ENCODE results near the gene FCRLB. TPM values are rescaled to one million over a fixed set of nuclear protein-coding genes. Genes with fewer than 3 reads are reported as not detected.
"Not testable (repeated sequence)": the region's sequence is repeated elsewhere in the genome, so short reads cannot be mapped to it uniquely, and the experiment has no call there.

The FCRLB gene
- polyA plus RNA-seq, 1 experiment, result 0.48 TPM

DNA sequence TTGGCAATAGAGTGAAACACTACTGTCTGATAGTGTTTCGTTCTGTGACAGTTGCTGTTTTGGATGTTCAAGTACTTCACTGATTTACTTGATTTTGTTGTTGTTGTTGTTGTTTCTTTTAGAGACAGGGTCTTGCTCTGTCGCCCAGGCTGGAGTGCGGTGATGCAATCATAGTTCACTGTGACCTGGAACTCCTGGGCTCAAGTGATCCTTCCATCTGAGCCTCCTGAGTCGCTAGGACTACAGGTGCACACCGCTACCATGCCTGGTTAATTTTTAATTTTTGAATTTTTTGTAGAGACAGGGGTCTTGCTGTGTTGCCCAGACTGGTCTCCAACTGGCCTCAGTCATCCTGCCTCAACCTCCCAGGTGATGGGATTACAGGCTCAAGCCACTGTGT is 47.1 kb downstream of the FCRLB start:
- ChIA-PET CTCF (interaction anchor here (1.0 to 1.5 kb wide), 2 partner anchors 25 to 269 kb away, joined by 3 to 4 read pairs; no protein-coding TSS in a partner anchor), POLR2A (no interaction called here)

DNA sequence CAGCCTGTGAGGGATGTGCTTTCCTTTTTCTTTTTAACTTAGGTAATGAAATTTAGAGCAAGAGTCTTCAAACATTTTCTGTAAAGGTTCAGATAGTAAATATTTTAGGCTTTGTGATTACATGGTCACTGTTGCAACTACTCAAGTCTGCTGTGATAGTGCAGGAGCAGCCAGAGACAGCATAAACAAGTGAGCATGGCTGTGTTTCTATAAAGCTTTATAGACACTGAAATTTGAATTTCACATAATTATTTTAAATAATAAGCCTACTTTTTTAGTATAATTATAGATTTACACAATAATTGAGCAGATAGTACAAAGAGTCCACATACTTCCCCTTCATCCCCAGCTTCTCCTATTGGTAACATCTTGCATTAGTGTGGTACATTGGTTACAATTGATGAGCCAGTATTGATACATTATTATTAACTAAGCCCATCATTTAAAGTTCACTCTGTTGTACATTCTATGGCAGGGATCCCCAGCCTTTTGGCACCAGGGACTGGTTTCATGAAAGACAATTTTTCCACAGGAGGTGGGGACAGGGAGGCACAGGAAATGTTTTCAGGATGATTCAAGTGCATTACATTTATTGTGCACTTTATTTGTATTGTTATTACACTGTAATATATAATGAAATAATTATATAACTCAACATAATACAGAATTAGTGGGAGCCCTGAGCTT is 47.8 kb downstream of the FCRLB start:
- DNase-seq (ENCODE audit: low read depth, low spot score), result no peak
- no peak overlapping the region for H3K27ac ChIP-seq (ENCODE audit: low read depth, low read length)
- H3K9me3 ChIP-seq (ENCODE audit: control insufficient read depth, insufficient read depth, low read length), result no peaks in the 10 kb centered on the region; the same call in 1 of the 2 replicates
- ChIA-PET POLR2A (no interaction called here), CTCF (interaction anchor here (1.0 to 1.5 kb wide), 2 partner anchors 24 to 268 kb away, joined by 3 to 4 read pairs; no protein-coding TSS in a partner anchor)
- TF ChIP-seq, protein P1, sequence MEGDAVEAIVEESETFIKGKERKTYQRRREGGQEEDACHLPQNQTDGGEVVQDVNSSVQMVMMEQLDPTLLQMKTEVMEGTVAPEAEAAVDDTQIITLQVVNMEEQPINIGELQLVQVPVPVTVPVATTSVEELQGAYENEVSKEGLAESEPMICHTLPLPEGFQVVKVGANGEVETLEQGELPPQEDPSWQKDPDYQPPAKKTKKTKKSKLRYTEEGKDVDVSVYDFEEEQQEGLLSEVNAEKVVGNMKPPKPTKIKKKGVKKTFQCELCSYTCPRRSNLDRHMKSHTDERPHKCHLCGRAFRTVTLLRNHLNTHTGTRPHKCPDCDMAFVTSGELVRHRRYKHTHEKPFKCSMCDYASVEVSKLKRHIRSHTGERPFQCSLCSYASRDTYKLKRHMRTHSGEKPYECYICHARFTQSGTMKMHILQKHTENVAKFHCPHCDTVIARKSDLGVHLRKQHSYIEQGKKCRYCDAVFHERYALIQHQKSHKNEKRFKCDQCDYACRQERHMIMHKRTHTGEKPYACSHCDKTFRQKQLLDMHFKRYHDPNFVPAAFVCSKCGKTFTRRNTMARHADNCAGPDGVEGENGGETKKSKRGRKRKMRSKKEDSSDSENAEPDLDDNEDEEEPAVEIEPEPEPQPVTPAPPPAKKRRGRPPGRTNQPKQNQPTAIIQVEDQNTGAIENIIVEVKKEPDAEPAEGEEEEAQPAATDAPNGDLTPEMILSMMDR (IDR thresholded peaks at IDR 0.05; ENCODE audit: low read depth, low read length), result no peak
- H3K4me3 ChIP-seq (ENCODE audit: low read depth, low read length), result no peak overlapping the region
- no peaks in the 10 kb centered on the region for H3K27me3 ChIP-seq (ENCODE audit: control insufficient read depth, insufficient read depth, low read length)

More for the DNA sequence above, 47.1 kb downstream of the FCRLB start:
- no peak overlapping the region for H3K4me3 ChIP-seq (ENCODE audit: low read depth, low read length)
- no peaks in the 10 kb centered on the region; the same call in 1 of the 2 replicates for H3K9me3 ChIP-seq (ENCODE audit: control insufficient read depth, insufficient read depth, low read length)
- no peak overlapping the region for H3K27ac ChIP-seq (ENCODE audit: low read depth, low read length)
- TF ChIP-seq, protein P1 (IDR thresholded peaks at IDR 0.05; ENCODE audit: low read depth, low read length), result no peak
- DNase-seq (ENCODE audit: low read depth, low spot score), result no peak
- no peaks in the 10 kb centered on the region for H3K27me3 ChIP-seq (ENCODE audit: control insufficient read depth, insufficient read depth, low read length)

DNA sequence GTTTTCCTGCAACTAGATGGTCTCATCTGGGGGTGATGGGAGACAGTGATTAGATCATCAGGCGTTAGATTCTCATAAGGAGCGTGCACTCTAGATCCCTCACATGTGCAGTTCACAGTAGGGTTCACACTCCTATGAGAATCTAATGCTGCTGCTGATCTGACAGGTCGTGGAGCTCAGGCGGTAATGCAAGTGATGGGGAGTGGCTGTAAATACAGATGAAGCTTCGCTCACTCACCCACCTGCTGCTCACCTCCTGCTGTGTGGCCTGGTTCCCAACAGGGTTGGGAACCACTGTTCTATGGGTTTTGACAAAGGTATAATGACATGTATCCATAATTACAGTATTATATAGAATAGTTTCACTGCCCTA is 48.3 kb downstream of the FCRLB start:
- H3K27me3 ChIP-seq (ENCODE audit: control insufficient read depth, insufficient read depth, low read length); POLR2A ChIA-PET; DNase-seq (ENCODE audit: low read depth, low spot score); H3K27ac ChIP-seq (ENCODE audit: low read depth, low read length); H3K4me3 ChIP-seq (ENCODE audit: low read depth, low read length); H3K9me3 ChIP-seq (ENCODE audit: control insufficient read depth, insufficient read depth, low read length): not testable (repeated sequence)
- CTCF ChIA-PET, result interaction anchor here (1.0 to 1.5 kb wide), 2 partner anchors 23 to 267 kb away, joined by 3 to 4 read pairs; no protein-coding TSS in a partner anchor

DNA sequence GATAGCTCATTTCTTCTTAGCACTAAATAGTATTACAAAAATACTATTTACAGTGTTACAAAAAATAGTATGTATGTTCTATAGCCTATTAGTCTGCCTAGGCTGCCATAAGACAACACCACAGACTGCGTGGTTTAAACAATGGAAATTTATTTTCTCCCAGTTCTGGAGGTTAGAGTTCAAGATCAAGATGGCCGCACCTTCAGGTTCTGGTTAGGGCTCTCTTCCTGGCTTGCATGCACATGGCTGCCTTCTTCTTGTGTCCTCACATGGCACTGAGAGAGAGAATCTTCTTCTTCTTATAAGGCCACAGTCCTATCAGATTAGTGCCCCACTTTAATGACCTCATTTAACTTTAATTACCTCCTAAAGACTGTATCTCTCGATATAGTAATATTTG is 48.9 kb downstream of the FCRLB start:
- CTCF ChIA-PET, result no interaction called here
- POLR2A ChIA-PET, result no interaction called here
- H3K9me3 ChIP-seq (ENCODE audit: control insufficient read depth, insufficient read depth, low read length), result no peaks in the 10 kb centered on the region

DNA sequence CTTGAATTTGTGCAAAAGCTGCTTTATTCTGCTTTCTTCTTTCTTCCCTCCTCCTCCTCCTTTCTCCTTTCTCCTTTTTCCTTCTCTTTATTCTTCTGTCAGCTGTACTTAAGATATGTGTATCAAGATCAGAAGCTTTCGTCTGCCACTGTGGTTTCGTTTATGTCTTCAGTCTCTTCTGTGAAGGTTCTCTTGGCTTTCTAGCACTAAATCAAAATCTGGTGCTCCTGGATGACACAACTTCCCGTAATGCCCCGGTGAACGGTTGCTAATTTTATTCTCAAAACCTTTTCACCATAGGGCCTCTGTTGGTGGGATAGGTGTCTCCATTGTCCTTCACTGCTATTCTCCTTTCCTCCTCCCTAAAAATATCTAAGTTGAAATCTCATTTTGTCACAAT is 49.8 kb downstream of the FCRLB start:
- Histone ChIP-seq H3K27me3 (ENCODE audit: control insufficient read depth, insufficient read depth, low read length) (no peaks in the 10 kb centered on the region), H3K4me3 (ENCODE audit: low read depth, low read length) (no peak overlapping the region), H3K9me3 (ENCODE audit: control insufficient read depth, insufficient read depth, low read length) (no peaks in the 10 kb centered on the region), H3K27ac (ENCODE audit: low read depth, low read length) (no peak overlapping the region)
- ChIA-PET CTCF (interaction anchor here (1.1 to 1.5 kb wide), 2 partner anchors 21 to 266 kb away, joined by 3 read pairs; no protein-coding TSS in a partner anchor), POLR2A (no interaction called here)
- no peak for DNase-seq (ENCODE audit: low read depth, low spot score)
- TF ChIP-seq, protein P1 (IDR thresholded peaks at IDR 0.05; ENCODE audit: low read depth, low read length), result no peak

More for the DNA sequence above, 48.9 kb downstream of the FCRLB start:
- Histone ChIP-seq H3K4me3 (ENCODE audit: low read depth, low read length) (no peak overlapping the region), H3K27ac (ENCODE audit: low read depth, low read length) (no peak overlapping the region), H3K27me3 (ENCODE audit: control insufficient read depth, insufficient read depth, low read length) (no peaks in the 10 kb centered on the region)
- no peak for DNase-seq (ENCODE audit: low read depth, low spot score)
- TF ChIP-seq, protein P1 (IDR thresholded peaks at IDR 0.05; ENCODE audit: low read depth, low read length), result no peak
